GM21529 (cell line): ENCODE data around the gene TYW1B.
"Not testable (repeated sequence)": the region's sequence is repeated elsewhere in the genome, so short reads cannot be mapped to it uniquely, and the experiment has no call there.

ENCODE experiments used
- ATAC-seq: cut with Tn5 transposase; IDR thresholded peaks from one replicate; pipeline ENCODE4 v1.9.1; 2021; ENCODE audit not compliant: unreplicated experiment

TYW1B gene

DNA sequence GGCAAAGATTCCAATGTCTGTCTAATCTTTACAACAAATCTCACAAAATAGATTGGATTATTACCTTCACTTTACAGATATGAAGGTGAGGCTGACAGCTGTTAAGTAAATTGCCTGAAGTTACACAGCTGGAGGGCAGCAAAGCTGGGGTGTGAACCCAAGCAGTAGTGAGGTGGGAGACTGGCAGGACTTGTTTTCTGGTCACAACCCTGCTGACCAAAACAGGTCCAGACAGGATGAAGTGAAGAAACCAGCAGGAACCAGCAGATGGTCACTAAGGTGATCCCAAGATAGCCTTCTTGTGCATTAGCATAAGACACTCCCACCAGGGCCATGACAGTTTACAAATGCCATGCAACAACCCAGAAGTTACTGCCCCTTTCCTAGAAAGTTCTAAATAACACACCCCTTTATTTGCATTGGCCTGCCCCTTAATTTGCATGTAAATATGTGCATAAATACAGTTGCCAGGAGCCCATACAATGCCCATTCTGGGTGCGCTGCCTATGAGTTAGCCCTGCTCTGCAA is 195.2 kb downstream of the TYW1B start:
- not testable (repeated sequence) for ATAC-seq

DNA sequence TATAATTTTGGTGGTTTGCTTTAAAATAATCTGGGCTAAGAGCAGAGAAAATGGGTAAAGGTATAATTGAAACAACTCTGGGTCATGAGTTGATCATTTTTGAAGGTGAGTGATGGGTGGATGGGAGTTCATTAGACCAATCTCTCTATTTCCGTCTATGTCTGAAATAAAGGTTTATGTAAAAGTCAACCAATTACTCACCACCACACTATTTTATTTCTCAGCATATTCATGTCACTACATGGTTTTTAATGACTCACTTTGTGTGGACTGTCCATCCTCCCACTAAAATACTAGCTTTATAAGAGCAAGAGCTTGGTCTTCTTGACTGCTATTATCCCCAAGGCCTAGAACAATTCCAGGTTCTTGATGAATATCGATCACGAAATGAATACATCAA is 199.6 kb downstream of the TYW1B start:
- not testable (repeated sequence) for ATAC-seq

DNA sequence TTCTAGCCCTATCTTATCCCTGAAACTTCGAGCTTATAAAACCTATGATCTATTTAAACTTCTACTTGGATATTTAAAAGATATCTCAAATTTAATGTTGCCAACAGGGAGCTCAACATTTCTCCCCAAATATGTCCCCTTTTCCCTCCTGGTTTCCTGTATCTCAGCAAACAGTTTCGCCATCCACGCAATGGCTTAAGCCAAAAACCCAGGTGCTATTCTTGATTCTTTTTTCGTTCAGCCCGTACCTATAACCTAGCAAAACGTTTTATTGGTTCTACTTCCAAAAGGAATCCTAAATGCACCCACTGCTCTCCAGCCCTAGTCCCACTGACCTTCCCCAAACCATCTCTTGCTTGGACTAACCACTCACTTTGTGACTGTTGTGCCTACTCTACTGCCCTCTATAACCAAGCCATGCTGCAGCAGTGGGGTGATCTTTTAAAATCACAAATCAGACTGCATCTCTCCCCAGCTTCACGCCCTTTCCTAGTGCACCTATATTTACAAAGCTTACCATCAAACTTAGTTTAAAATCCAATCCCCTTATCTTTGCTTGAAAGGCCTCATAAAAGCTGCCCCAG is 201.5 kb downstream of the TYW1B start:
- ATAC-seq, result peak; percentile 27

DNA sequence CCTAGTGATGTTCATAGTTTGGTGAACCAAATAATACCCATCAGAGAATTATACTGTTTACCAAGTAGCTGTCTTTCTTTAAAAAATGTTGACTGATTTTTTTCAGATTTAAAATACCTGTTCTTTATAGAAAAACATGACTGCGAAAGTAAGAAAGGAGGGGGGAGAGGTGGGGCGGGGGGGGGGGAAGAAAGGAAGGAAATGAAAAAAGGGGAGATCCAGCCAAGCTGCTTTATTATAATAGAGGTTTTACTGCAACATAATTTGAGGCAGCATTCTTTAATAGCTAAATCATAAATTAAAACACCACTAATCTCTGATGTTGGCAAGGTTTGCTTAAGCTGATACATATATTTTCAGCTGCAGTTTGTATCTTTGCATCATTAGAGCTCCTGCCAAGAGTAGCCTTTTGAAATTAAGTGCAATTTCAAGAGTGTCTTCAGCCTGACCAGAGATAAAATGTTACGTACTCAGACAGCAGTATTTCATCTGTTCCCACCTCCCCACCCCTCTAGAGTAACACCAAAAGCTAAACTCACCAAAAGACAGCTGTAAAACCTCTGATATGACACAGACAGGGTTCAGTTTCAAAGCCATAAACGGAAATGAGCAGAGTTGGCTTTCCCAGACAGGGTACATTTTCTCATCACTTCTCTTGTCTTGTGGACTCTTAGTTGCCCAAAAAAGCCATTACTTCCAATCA is 202.1 kb downstream of the TYW1B start:
- peak; percentile 89 for ATAC-seq

DNA sequence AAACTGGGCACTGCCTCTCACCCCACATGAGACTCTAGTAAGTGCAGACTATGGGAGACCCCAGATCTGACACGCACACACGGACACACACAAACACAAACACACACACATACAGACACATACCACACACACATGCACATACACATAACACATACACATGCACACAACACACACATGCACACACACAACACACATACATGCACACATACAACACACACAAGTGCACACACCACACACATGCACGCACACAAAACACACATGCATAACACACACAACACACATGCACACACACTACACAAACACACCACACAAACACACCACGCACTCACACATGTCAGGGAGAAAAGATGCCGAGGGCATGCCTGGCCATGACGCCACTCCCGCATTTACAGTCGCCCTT is 205.5 kb downstream of the TYW1B start:
- no peak for ATAC-seq

DNA sequence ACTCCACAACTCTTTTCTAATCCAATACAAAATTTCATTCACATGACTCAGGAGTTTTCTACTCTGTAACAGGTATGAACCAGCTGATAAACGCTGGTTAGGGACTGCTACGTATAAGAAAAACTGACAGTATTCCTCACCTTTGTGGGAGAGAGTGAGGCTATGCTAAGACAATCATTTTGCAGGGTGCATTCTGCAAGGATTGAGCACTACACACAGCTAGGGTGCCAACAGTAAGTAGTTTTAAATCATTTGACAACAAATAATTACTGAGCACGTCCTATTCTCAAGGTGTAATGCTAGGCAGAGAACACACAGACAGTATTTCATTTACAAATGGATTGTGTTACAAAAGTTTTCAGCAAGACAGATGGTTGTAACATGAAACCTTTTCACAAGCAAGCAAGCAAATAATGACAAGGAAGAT is 206.2 kb downstream of the TYW1B start:
- not testable (repeated sequence) for ATAC-seq

DNA sequence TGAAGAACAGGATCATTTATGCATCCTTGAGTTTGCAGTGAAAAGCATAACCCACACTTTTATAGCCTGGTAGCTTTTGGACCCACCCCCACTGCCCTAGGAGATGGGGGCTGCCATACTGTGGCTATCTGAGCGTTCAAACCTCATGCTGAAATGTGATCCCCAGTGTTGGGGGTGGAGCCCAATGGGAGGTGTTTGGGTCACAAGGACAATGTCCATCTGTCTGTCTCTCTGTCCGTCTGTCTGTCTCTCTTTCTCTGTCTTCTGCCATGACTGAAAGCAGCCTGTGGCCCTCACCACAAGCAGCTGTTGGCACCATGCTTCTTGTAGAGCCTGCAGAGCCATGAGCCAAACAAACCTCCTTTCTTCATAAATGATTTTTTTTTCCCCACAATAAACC is 207.1 kb downstream of the TYW1B start:
- ATAC-seq, result not testable (repeated sequence)

DNA sequence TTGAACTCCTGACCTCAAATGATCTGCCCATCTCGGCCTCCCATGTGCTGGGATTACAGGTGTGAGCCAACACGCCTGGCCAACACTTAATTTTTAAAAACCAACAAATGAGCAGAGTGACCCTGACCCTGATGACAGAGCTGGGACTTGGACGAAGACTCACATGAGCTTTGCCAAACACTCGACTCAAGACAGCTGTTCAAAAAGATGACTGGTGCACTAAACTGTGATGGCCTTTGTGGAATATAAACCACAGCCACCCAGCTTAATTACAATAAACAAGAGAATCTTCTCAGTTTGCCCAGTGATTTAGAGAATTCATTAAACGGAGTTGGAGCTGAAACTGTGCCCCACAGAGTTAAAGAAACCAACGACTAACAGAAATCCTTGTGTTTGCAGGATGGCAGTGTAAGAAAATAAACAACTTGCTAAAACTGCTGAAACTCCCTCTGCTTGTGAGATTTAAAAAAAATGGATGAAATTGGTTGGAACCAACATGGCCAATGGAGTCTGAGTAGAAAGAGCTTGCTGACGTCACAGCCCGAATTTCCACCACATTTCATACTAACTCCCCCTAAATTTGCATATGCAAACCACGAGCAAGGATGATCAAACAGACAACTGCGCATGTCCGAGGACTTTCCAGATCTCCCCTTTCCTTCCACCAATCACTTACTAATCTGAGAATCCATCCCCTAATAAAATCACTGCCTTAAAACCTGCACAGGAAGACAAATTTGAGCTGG is 209.4 kb downstream of the TYW1B start:
- ATAC-seq, result not testable (repeated sequence)

DNA sequence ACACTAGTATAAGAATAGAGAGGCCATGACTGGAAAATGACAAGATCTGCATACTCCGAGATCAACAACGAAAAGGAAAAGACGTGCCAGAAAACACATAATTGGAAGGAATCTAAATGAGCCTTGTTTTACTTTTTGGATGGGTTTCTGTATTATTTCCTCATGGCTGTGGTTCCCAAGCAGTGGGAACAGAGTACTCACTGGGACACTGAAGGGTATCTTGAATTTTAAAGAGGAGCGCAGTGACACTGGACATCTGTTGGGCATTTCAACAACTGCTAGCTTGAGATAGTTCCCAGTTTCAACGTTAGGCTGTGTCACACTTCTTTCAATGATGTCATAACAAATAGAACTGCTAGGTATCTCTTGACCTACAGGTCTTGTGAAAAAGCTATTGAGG is 218.2 kb downstream of the TYW1B start:
- not testable (repeated sequence) for ATAC-seq

DNA sequence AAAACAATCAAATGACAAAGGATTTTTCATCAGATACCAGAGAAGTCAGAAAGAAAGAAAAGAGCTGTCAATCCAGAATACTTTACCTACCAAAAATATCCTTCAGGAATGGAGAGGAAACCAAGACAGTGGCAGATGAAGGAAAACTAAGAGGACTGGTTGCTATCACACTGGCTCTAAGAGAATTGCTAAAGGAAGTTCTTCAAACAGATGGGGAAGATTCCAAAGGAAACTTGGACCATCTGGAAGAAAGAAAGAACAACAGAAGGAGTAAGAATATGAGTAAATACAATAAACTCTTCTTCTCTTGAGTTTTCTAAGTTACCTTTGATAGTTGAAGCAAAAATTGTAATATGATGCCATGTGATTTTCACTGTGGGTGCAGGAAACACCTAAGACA is 220.0 kb downstream of the TYW1B start:
- not testable (repeated sequence) for ATAC-seq

DNA sequence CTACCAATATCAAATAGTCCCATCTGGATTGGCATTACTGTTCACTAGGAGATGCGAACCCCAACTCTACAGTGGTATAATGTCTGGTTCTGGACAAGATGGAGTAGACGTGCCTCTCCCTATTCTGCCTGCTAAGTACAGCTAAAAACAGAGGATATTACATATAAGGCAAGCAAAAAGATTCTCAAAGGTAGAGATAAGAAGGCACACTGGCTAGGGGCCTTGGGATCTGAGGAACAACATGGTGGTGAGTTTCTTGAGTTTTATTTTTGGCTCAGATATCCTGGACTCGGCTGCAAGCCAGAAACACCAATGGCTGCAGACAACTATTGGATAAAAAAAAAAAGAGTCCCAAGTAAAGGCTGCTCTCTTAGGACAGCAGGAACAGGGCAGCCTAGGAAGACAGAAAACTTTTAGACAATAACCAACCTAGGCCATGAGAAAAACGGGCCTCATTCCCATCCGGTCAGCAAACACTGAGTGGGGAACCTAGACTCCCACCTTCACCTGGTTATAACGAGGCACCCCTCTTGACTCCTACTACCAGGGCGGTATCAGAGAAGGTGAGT is 222.1 kb downstream of the TYW1B start:
- not testable (repeated sequence) for ATAC-seq

DNA sequence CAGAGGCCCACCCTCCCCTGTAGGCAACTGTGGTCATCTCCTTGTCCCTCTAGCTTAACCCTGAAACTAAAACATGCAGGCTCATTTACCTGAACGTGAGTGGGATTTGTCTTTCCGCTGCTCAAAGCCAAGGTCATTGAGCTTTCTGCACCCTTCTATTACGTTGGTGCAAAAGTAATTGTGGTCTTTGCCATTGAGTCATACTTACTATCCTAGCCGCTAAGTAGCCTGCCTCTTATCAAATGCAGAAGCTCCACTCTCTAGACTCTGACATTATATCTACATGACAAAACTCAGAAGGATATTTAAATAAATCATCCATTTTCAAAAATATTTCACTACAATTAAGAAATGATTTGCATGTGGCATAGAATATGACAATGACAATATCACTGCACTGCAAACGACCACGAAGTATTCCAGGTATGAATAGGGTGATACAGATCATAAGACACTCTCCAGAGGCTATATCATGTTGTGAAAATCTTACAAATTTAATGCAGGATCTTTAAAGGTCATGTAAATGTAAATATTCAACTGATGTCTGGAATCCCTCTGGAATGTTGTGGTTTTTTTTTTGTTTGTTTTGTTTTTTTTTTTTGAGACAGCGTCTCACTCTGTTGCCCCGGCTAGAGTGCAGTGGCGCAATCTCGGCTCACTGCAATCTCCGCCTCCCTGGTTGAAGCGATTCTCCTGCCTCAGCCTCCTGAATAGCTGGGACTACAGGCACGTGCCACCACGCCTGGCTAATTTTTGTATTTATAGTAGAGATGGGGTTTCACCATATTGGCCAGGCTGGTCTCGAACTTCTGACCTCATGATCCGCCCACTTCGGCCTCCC is 223.0 kb downstream of the TYW1B start:
- ATAC-seq, result not testable (repeated sequence)

DNA sequence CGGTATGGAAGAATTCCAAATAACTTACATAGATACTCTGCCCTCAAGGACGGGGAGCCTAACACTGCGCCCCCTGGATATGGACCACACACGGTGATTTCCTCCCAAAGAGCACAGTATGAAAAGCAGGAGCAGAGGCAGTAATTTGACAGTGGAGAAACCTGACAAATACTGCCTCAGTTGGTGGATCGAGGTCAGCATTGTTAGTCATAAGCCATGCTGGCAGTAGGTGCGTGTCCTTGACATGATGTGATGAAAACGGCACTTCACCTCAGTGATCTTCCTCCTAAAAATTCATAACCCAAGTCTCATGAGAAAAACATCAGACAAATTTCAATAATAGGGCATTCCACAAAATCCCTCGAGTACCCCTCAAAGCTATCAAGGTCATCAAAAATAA is 224.5 kb downstream of the TYW1B start:
- not testable (repeated sequence) for ATAC-seq

DNA sequence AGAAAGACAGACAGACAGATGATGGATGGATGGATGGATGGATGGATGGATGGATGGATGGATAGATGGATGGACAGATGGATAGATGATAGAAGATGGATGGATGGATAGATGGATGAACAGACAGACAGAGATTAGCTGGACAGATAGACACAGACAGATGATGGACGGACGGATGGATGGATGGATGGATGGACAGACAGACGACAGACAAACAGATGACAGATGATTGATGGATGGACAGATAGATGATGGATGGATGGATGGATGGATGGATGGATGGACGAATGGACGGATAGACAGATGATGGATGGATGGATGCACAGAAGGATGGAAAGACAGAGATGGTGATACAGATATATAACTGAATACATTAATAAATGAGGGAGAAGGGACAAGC is 224.9 kb downstream of the TYW1B start:
- no peak for ATAC-seq

DNA sequence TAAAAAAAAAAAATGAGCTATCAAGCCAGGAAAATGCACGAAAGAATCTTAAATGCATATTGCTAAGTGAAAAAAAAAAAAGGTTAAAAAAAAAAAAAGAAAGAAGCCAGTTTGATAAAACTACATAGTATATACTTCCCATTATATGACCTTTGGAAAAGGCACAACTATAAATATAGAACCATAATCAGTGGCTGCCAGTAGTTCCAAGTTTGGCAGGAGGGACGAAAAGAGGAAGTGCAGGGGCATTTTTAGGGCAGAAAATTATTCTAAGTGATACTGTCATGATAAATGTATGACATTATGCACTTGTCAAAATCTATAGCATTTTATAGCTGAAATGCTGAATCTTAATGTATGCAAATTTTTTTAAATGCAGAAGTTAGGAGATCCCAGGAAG is 226.3 kb downstream of the TYW1B start:
- not testable (repeated sequence) for ATAC-seq

DNA sequence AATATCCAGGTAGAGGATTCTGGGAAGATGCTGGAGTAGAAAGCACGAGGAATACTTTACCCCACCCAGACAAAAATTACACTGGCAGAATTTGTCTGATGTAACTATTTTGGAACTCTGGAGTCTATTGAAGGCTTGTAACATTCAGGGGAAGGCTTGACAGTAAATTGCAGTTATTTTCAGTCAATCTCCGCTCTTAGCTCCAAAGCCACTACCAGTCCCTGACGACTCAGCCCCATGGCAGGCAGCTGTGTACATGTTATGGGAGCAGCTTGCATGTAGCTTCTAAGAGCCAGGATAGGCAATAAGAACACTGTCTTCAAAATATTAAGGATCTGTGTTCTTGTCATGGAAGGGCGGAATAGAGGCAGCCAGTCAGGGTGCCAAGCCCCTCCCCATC is 238.0 kb downstream of the TYW1B start:
- not testable (repeated sequence) for ATAC-seq

DNA sequence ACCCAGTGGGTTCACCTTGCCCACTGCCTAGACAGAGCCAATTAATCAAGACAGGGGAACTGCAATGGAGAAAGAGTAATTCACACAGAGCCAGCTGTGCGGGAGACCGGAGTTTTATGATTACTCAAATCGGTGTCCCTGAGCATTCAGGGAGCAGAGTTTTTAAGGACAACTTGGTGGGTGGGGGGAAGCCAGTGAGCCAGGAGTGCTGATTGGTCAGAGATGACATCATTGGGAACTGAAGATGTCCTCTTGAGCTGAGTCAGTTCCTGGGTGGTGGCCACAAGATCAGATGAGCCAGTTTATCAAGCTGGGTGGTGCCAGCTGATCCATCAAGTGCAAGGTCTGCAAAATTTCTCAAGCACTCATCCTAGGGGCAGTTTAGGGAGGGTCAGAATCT is 240.7 kb downstream of the TYW1B start:
- not testable (repeated sequence) for ATAC-seq

DNA sequence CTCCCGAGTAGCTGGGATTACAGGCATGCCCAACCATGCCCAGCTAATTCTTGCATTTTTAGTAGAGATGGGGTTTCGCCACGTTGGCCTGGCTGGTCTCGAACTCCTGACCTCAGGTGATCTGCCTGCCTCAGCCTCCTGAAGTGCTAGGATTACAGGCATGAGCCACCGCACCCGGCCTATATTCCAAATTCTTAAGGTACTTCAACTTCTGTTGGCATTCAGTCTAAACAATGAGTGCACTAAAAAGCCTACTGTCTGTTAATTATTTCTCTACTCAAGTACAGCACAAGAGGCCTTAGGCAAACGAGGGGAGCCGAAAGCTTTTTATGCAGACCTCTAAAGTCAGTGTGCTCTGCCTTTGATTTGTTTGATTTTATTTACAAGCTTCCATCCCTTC is 243.4 kb downstream of the TYW1B start:
- ATAC-seq, result not testable (repeated sequence)

DNA sequence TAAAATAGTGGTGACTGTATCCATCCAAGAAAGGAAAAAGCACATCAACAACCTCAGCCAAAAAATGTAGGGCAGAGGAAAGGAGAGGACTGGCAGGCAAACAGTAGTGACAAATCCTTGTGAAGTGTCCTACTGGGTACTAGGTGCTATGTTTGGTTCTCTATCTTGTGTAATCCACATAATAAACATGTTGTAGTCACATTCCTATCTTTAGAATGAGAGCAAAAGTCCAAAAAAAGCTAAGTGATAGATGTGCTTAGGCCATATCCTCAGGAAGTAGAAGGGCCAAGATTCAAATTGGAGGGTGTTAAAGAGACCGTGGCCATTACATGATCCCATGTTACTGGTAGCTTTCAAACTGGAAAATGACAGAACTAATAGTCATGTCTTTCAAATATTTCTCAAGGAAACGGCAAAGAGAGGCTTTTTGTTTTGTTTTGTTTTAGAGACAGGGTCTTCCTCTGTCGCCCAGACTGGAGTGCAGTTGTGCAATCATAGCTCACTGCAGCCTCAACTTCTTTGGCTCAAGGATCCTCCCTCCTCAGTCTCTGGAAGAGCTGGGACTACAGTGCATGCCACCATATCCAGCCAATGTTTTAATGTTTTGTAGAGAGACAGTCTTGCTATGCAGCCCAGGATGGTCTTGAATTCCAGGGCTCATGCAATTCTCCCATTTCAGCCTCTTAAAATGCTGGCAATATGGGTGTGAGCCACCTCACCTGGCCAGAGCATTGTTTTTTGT is 244.2 kb downstream of the TYW1B start:
- not testable (repeated sequence) for ATAC-seq
